Adrenal gland (tissue), 5 donors: Measurements from ENCODE around the gene MINDY3.

ENCODE experiments used
- POLR2A ChIP-seq, 2 donors: fragments of 450-650 bp; IDR thresholded peaks; one replicate each; pipeline ENCODE4 v1.6.1; 2017; ENCODE audit warnings: antibody characterized with exemption in 2 of 2, mild to moderate bottlenecking in 2 of 2, moderate library complexity in 1 of 2
- TF ChIP-seq, protein P1 (sequence below), 6 experiments: fragments of 450-650 bp in 4 of 6; fragments of 200-600 bp in 2 of 6; sonication (generic) in 1 of 6; IDR thresholded peaks; 1 replicate in 5 of 6; 2 replicates in 1 of 6; pipeline versions ENCODE4 v1.5.1 to v1.8.0; 2016 to 2021; ENCODE audit warnings: antibody characterized with exemption in 6 of 6, mild to moderate bottlenecking in 2 of 6, moderate library complexity in 1 of 6
- donor health status: DM: no; HTN: no; CAD: no.

DNA sequence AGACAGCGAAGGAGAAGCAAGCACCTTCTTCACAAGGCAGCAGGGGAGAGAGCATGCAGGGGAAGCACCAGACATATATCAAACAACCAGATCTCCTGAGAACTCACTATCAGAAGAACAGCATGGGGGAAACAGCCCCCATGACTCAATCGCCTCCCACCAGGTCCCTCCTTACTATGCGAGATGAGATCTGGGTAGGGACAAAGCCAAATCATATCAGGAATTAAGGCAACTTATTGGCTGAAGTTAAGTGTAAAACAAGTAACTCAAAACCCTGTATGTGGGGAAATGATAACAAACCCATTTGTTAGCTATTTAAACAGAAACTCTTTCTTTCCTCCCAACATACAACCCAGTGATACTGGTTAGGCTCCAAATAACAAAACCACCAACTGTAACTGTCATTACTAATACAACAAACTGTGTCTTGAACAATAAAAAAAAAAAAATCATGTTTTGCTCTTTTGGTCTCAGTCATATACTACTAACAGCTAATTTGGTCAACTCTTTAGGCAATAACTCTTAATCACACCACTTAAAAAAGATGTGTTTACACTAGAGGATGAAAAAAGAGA lies 57.8 kb downstream of the MINDY3 start:
- TF ChIP-seq, protein P1, sequence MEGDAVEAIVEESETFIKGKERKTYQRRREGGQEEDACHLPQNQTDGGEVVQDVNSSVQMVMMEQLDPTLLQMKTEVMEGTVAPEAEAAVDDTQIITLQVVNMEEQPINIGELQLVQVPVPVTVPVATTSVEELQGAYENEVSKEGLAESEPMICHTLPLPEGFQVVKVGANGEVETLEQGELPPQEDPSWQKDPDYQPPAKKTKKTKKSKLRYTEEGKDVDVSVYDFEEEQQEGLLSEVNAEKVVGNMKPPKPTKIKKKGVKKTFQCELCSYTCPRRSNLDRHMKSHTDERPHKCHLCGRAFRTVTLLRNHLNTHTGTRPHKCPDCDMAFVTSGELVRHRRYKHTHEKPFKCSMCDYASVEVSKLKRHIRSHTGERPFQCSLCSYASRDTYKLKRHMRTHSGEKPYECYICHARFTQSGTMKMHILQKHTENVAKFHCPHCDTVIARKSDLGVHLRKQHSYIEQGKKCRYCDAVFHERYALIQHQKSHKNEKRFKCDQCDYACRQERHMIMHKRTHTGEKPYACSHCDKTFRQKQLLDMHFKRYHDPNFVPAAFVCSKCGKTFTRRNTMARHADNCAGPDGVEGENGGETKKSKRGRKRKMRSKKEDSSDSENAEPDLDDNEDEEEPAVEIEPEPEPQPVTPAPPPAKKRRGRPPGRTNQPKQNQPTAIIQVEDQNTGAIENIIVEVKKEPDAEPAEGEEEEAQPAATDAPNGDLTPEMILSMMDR (IDR thresholded peaks at IDR 0.05) = no peak
- no peak for TF ChIP-seq POLR2A (IDR thresholded peaks at IDR 0.05)
